HepG2 (cell line): ENCODE results near the gene CFAP45. TPM values are rescaled to one million over a fixed set of nuclear protein-coding genes. Genes with fewer than 3 reads are reported as not detected.

ENCODE experiments used
- ATAC-seq: fragments of 200-7000 bp; cut with Tn5 transposase; 3 replicates; pipeline ENCODE4 v1.9.1; 2020; ENCODE audit warnings: mild to moderate bottlenecking, moderate library complexity
- BruUV-seq: library from RNA; stranded (reverse); fragments of 400-500 nt; replicated peaks from 2 replicates; lab custom pipeline; 2021; lab: Mats Ljungman, UMichigan
- CTCF ChIA-PET: fragments of 300-600 bp; formaldehyde crosslinking; extraction: SDS; loops from one replicate; lab custom pipeline; 2021; ENCODE audit warnings: low total read pairs, inconsistent platforms, low intra/inter-chr PET ratio; lab: Yijun Ruan, JAX
- POLR2A ChIA-PET: fragments of 350-600 bp; sonication (Branson Sonifier 250); formaldehyde crosslinking; loops from one replicate; lab custom pipeline; 2020; ENCODE audit warnings: antibody characterized with exemption, inconsistent platforms; lab: Yijun Ruan, JAX
- DNase-seq: peaks from one replicate; pipeline ENCODE4 v3.0.0-alpha.2; 2015; ENCODE audit warnings: low spot score
- FAIRE-seq: peaks from 3 replicates; lab custom pipeline; 2011; peaks lifted over from hg19 to GRCh38; lab: Jason Lieb, UNC
- H2AFZ ChIP-seq: one replicate; pipeline ENCODE4 v1.6.1; 2011; ENCODE audit warnings: low read length, inconsistent platforms
- H3K27ac ChIP-seq: fragments of 300-600 bp; 3 replicates; pipeline ENCODE4 v1.8.0; 2011; ENCODE audit warnings: mixed run types, mild to moderate bottlenecking, mixed read lengths, low read length, inconsistent platforms; ENCODE audit not compliant: insufficient read depth; ENCODE audit errors: extremely low read length
- H3K27me3 ChIP-seq, 2 experiments: fragments of 200-600 bp in 1 of 2; 2 replicates in 1 of 2; 3 replicates in 1 of 2; pipeline versions ENCODE4 v1.6.0 to v1.8.0; 2011; ENCODE audit warnings: low read length in 2 of 2, mild to moderate bottlenecking in 2 of 2, moderate library complexity in 2 of 2, inconsistent platforms in 1 of 2; ENCODE audit not compliant: insufficient read depth in 2 of 2, control insufficient read depth in 1 of 2
- H3K36me3 ChIP-seq, 2 experiments: fragments of 200-600 bp in 1 of 2; replicated peaks in 1 of 2; 2 replicates in 1 of 2; 3 replicates in 1 of 2; pipeline versions ENCODE4 v1.5.1 to v1.8.0; 2011; ENCODE audit warnings: low read length in 2 of 2, inconsistent platforms in 1 of 2; ENCODE audit not compliant: insufficient read depth in 2 of 2, control insufficient read depth in 1 of 2
- H3K4me1 ChIP-seq: 2 replicates; pipeline ENCODE4 v1.5.1; 2012; ENCODE audit warnings: low read length, inconsistent platforms; ENCODE audit not compliant: insufficient read depth
- H3K4me2 ChIP-seq: 2 replicates; pipeline ENCODE4 v1.6.0; 2011; ENCODE audit warnings: low read depth, low read length, inconsistent platforms
- H3K4me3 ChIP-seq, 3 experiments: fragments of 200-600 bp in 1 of 3; sonication (generic), shearing (Covaris generic) in 1 of 3; replicated peaks in 1 of 3; 2 replicates each; pipeline ENCODE4 v1.5.1; 2011 to 2016; ENCODE audit warnings: low read length in 3 of 3, inconsistent platforms in 2 of 3, low read depth in 2 of 3, mild to moderate bottlenecking in 2 of 3, control low read depth in 1 of 3, mixed read lengths in 1 of 3; ENCODE audit not compliant: insufficient read depth in 1 of 3
- H3K79me2 ChIP-seq: one replicate; pipeline ENCODE4 v1.6.1; 2011; ENCODE audit warnings: low read length, inconsistent platforms; ENCODE audit not compliant: insufficient read depth
- H3K9ac ChIP-seq: 2 replicates; pipeline ENCODE4 v1.6.0; 2011; ENCODE audit warnings: mild to moderate bottlenecking, low read depth, low read length, inconsistent platforms; ENCODE audit not compliant: insufficient read depth
- H3K9me3 ChIP-seq: 2 replicates; pipeline ENCODE4 v1.5.1; 2012; ENCODE audit warnings: mild to moderate bottlenecking, low read length
- H4K20me1 ChIP-seq: 2 replicates; pipeline ENCODE4 v1.6.0; 2011; ENCODE audit warnings: inconsistent platforms, mild to moderate bottlenecking, low read length, moderate library complexity; ENCODE audit not compliant: insufficient read depth
- SNAI1 ChIP-seq: sonication (generic); formaldehyde crosslinking; IDR thresholded peaks from 2 replicates; pipeline ENCODE4 v1.5.0; 2020; ENCODE audit warnings: mild to moderate bottlenecking, missing genetic modification reagents, borderline replicate concordance
- WGBS: methylation state at CpG from one replicate; pipeline ENCODE4 v1.1.6; 2017; ENCODE audit warnings: low lambda C conversion rate; 5-methylcytosine and 5-hydroxymethylcytosine counted together
- in situ Hi-C: cut with HindIII; loops from 2 replicates; pipeline ENCODE4 v1.10.0; 2017; ENCODE audit warnings: low pct_unique_long_range_greater_than_20kb; ENCODE audit not compliant: extremely low pct_ligation_motif_present
- intact Hi-C: fragments of 100-400 bp; cut with micrococcal nuclease; formaldehyde crosslinking; loops from one replicate; pipeline ENCODE4 v1.10.0; 2022; ENCODE audit not compliant: unreplicated experiment
- polyA plus RNA-seq, 8 experiments: library from polyadenylated mRNA; depleted of rRNA in 3 of 8; stranded (reverse) in 7 of 8; unstranded in 1 of 8; fragments of >200 nt; fragmentation: Illumina TruSeq in 4 of 8; extraction: Trizol in 4 of 8; gene quantifications; 2 replicates each; pipeline versions ENCODE4 v1.2.1 to v1.2.3, GENCODE V29; 2011 to 2016; ENCODE audit warnings: low read depth in 4 of 8, missing spikeins in 1 of 8, mixed read lengths in 1 of 8; ENCODE audit not compliant: insufficient read depth in 1 of 8
- total RNA-seq, 5 experiments: library from RNA; depleted of rRNA; stranded (reverse); fragments of >200 nt; fragmentation: Illumina TruSeq; extraction: Trizol; gene quantifications; 2 replicates each; pipeline ENCODE4 v1.2.3, GENCODE V29; 2016; ENCODE audit warnings: low read depth in 1 of 5
- TF ChIP-seq, protein P1 (sequence below): sonication (generic); formaldehyde crosslinking; conservative IDR thresholded peaks from 2 replicates; pipeline ENCODE4 v1.4.0; 2020; ENCODE audit warnings: missing genetic modification reagents
- TF ChIP-seq, protein P2 (sequence below): sonication (generic); formaldehyde crosslinking; IDR thresholded peaks from 2 replicates; pipeline ENCODE4 v1.5.0; 2020; ENCODE audit warnings: missing genetic modification reagents, mild to moderate bottlenecking, borderline replicate concordance

CFAP45 gene
- total and polyA plus RNA-seq, 2 of the 13 experiments (the other 11 are each of a cell fraction or from before 2014, with no cell fraction given) = not detected

DNA sequence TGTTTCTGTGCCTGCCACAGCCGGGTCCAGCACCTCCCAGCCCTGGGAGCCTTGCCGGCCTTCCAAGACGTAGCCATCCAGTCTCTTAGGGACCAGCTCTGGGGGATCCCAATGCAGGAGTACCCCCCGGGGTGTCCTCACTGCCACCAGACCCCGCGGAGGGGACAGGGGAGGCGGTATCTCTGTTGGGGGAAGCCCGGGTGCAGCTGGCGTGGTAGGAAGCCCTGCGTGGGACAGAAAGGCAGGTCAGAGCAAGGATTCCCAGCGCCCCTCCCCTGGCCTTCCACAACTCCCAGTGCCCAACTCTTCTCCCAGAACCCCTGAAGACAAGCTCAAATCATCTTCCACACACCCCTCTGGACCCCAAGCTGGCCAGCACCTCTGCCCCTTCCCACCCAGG, 30.3 kb upstream of the CFAP45 start:
- H3K27ac ChIP-seq = no peak overlapping the region
- intact Hi-C loops = no loop called here
- BruUV-seq = no TSS peak
- ATAC-seq = no peak
- TF ChIP-seq SNAI1 (CRISPR knock-in tag) = no peak
- TF ChIP-seq, protein P1, sequence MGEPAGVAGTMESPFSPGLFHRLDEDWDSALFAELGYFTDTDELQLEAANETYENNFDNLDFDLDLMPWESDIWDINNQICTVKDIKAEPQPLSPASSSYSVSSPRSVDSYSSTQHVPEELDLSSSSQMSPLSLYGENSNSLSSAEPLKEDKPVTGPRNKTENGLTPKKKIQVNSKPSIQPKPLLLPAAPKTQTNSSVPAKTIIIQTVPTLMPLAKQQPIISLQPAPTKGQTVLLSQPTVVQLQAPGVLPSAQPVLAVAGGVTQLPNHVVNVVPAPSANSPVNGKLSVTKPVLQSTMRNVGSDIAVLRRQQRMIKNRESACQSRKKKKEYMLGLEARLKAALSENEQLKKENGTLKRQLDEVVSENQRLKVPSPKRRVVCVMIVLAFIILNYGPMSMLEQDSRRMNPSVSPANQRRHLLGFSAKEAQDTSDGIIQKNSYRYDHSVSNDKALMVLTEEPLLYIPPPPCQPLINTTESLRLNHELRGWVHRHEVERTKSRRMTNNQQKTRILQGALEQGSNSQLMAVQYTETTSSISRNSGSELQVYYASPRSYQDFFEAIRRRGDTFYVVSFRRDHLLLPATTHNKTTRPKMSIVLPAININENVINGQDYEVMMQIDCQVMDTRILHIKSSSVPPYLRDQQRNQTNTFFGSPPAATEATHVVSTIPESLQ (CRISPR knock-in tag) = no peak
- TF ChIP-seq, protein P2, sequence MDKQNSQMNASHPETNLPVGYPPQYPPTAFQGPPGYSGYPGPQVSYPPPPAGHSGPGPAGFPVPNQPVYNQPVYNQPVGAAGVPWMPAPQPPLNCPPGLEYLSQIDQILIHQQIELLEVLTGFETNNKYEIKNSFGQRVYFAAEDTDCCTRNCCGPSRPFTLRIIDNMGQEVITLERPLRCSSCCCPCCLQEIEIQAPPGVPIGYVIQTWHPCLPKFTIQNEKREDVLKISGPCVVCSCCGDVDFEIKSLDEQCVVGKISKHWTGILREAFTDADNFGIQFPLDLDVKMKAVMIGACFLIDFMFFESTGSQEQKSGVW = no peak
- TF ChIP-seq, all 625 proteins: peak for 0
- H3K79me2 ChIP-seq = no peaks in the 10 kb centered on the region
- DNase-seq (no peak), FAIRE-seq (no peak)
- H3K9ac ChIP-seq = no peak overlapping the region
- H3K36me3 ChIP-seq = no peaks in the 10 kb centered on the region
- no peaks in the 10 kb centered on the region for H3K9me3 ChIP-seq
- POLR2A ChIA-PET = no interaction called here
- 0% methylated on average over 1 of the region's 11 CpGs for WGBS
- peaks cover 9% of the 10 kb centered on the region for H3K4me1 ChIP-seq
- CTCF ChIA-PET = no interaction called here
- H3K27me3 ChIP-seq = peaks cover 8 to 46% of the 10 kb centered on the region in 2 experiments
- no peak overlapping the region for H3K4me2 ChIP-seq
- no peak overlapping the region for H3K4me3 ChIP-seq
- in situ Hi-C loops = no loop called here
- H4K20me1 ChIP-seq = no peaks in the 10 kb centered on the region
- no peak overlapping the region for H2AFZ ChIP-seq
